ENCODE results near the gene STK39.

DNA sequence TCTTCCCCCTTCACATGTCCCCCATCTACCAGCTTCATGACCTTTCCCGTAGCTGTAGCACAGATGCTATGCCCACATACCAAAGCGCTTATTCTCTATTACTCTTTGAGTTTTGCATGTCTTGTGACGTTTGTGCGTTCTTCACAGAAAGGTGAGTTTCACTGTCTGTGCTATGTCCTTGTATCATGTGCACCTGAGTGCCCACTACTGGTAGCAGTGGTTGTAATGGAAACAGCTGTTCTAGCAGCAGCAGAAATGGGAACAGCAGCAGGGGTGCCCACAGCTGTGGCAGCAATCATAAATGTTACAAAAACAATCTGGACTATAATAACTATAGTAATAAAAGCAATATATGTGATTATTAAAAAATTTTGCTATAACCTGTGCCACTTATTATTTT, 127.1 kb downstream of the STK39 start:
- TF ChIP-seq, protein P1, sequence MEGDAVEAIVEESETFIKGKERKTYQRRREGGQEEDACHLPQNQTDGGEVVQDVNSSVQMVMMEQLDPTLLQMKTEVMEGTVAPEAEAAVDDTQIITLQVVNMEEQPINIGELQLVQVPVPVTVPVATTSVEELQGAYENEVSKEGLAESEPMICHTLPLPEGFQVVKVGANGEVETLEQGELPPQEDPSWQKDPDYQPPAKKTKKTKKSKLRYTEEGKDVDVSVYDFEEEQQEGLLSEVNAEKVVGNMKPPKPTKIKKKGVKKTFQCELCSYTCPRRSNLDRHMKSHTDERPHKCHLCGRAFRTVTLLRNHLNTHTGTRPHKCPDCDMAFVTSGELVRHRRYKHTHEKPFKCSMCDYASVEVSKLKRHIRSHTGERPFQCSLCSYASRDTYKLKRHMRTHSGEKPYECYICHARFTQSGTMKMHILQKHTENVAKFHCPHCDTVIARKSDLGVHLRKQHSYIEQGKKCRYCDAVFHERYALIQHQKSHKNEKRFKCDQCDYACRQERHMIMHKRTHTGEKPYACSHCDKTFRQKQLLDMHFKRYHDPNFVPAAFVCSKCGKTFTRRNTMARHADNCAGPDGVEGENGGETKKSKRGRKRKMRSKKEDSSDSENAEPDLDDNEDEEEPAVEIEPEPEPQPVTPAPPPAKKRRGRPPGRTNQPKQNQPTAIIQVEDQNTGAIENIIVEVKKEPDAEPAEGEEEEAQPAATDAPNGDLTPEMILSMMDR (conservative IDR thresholded peaks at IDR 0.05) = no peak
- no peak for TF ChIP-seq ZFX (IDR thresholded peaks at IDR 0.05)

Data from C4-2B (cell line).